GM18520 (cell line): Measurements from ENCODE around the gene SHC3.
"Not testable (repeated sequence)": the region's sequence is repeated elsewhere in the genome, so short reads cannot be mapped to it uniquely, and the experiment has no call there.

Experiments
- ATAC-seq: cut with Tn5 transposase; IDR thresholded peaks from one replicate; pipeline ENCODE4 v1.9.1; 2021; ENCODE audit not compliant: unreplicated experiment

The SHC3 gene, protein sequence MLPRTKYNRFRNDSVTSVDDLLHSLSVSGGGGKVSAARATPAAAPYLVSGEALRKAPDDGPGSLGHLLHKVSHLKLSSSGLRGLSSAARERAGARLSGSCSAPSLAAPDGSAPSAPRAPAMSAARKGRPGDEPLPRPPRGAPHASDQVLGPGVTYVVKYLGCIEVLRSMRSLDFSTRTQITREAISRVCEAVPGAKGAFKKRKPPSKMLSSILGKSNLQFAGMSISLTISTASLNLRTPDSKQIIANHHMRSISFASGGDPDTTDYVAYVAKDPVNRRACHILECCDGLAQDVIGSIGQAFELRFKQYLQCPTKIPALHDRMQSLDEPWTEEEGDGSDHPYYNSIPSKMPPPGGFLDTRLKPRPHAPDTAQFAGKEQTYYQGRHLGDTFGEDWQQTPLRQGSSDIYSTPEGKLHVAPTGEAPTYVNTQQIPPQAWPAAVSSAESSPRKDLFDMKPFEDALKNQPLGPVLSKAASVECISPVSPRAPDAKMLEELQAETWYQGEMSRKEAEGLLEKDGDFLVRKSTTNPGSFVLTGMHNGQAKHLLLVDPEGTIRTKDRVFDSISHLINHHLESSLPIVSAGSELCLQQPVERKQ

DNA sequence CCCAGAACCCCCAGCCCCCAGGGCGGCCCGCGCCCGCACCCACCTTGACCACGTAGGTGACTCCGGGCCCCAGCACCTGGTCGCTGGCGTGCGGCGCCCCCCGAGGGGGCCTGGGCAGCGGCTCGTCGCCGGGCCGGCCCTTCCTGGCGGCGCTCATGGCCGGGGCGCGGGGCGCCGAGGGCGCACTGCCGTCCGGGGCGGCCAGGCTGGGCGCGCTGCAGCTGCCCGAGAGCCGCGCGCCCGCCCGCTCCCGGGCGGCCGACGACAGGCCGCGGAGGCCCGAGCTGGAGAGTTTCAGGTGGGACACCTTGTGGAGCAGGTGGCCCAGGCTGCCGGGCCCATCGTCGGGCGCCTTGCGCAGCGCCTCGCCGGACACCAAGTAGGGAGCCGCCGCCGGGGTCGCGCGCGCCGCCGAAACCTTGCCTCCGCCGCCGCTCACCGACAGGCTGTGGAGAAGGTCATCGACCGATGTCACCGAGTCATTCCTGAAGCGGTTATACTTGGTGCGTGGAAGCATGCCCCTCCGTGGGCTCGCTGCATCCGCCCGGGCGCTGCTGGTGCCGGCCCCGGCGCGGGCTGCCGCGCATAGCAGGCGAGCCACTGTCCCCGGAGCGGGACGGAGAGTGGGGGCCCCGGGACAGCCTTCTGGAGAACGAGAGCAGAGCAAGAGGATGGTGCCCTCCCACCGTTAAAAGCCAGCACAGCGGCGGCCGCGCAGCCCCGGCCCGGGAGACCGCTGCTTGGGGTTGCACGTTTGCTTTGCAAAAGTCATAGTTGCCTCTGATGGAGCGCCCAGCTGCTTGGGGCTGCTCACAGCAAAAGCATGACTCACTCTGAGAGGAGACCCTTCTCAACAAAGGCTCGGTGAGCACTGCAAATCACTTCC lies at the start of gene SHC3:
Gene SHC3 (minus strand): TSS at position 875 of the 886 bp plus-strand sequence. CDS start 358 bp downstream, at position 517.
- no peak for ATAC-seq

DNA sequence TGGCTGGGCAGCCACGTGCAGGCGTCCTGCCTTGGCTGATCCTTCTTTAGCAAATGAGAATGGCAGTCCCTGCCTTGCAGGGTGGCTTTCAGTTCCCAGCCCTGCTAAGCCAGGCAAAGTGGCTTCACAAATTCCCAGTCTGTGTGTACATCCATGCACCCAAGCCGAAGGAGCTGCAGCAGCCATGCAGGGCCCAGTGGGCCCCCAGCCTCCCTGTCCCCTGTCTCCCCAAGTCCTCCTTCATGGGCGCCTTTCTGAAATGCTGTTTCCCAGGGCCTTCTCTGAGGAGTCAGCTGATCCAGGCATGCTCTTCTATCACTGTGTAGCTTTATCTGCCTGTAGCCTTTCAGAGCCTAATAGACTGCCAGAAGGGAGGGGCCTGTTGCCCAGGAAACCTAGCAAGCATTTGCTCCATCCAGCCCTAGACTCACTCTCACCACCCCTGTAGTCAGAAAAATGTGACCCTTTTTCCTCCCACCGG lies 47.4 kb upstream of the SHC3 start:
- ATAC-seq, result no peak

DNA sequence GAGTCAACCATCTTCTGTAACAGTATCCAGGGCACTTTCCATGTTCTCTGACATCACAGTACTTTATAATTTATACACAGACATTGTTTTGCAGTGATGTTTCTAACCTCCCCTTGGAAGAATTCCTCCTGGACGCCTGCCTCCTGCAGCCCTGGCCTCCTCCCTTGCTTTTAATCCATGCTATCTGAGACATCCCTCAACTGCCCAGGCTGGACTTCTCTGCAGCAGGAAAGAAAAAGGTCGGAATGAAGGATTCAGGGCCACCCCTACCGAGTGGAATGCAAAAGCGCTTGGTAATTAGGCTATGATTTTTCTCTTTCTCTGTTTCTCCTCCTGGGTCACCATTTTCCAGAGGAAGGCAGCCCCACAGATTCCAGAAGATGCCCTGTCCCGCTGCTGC lies 47.0 kb upstream of the SHC3 start:
- no peak for ATAC-seq

DNA sequence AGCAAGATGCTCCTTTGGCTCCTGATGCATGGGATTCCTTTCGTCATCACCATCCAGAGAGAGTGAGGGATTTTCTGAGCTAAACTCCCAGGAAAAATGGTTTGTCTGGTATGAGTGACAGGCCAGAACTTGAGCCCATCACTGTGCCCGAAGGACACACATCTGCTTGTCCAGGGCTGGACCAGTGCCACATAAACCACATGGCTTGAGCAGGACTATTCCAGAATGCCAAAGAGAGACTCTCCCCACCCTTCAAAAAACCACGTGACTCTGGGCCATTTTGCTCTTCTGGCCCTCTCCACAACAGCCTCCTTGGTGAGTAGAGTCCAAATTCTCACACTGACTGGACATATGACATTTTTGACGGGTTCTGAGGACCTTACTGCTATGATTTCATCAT lies 46.4 kb upstream of the SHC3 start:
- ATAC-seq, result no peak

DNA sequence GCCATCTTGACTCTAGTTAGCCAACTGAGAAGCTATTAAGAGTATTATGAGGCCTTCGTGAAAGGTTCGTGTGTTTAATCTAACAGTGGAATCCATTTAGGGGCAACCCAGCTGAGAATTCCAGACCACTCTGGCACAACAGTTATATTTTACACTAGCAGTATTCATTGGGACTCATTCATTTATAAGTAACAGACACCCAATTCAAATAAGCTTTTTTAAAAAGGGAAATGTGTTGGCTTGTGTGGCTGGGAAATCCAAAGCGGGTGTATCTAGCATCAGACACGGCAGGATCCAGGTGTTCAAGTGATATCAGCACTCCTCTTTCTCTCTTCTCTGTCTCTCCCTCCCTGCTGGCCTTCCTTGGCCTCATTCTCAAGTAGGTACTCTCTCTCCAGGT lies 46.0 kb upstream of the SHC3 start:
- no peak for ATAC-seq

DNA sequence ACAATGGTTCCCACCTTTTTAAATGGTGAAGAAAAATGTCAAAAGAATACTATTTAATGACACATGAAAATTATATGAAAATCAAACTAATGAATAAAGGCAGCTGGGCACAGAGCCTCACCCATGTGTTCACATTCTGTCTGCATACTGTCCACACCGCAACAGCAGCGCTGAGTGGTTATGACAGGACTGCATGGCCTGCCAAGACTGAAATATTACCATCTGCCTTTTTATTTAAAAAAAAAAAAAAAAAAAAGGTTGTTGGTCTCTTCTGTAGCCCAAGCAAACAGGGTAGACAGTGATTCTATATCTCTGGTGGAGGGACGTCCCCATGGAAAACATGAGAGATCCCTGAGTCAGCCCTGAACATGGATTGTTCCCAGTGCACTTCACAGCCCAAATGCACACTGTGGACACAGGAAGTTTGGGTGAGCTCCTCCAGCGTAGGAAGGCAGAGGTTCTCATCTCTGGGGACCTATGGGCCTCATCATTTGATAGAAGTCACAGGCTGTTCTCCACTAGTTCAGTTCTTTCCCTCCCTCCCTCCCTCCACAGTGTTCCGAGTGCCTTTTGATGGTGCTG lies 44.9 kb upstream of the SHC3 start:
- no peak for ATAC-seq

DNA sequence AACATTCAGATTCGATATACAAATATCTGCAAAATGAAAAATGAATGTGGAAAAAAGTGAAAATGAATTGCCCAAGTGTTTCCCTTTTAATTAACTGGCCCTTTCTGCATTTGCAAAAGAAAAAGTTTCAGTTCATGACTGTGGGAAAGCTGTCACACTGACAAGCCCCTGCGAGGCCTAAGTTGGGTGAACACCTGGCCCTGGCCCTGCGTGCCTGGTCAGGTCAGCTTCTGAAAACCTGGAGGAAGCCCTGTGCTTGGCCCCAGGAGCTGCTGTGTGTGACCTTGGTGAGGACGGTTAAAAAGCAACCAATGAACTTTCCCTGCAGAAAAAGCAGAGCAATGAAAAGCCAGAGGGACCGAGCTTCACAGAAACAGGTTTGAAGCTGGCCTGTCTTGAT lies 41.0 kb upstream of the SHC3 start:
- no peak for ATAC-seq

DNA sequence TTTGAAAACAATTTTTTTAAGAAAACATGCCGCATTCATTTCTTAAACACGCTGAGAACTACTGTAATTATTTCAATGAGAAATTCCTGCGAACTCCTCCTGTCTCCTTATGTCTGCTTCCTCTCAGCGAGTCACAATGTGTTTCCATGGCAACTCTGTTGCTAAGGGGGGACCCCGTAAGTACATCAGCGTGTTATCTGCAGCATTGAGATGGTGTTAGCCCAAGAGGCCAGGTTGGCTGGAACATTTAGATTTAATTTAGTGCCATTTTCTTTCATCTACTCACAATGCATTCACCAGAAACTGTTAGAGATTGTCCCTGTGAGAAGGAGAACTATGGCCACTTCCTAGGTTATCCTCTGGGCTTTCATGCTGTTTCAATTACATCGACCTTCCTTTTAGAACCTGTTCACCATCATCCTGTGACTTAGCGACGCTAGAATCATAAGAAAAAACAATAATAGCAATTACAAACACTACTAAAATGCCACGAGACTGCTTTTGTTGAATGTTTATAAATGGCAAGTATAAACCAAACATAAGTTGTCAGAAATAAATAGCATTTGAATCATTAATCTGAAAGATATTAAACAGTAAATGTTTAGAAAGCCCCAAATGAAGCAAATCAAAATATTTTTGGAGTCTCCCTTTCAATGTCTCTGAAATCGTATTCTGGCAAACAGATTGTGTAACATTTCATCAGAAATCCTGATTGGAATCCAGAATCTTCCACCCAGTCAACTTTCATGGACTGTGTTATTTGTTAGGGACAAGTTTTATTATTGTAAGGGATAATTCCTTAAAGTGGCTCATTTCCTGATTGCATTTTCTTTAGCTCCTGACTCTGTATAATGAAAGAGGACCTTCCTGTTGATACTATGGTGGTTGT lies 39.7 kb upstream of the SHC3 start:
- ATAC-seq, result no peak

DNA sequence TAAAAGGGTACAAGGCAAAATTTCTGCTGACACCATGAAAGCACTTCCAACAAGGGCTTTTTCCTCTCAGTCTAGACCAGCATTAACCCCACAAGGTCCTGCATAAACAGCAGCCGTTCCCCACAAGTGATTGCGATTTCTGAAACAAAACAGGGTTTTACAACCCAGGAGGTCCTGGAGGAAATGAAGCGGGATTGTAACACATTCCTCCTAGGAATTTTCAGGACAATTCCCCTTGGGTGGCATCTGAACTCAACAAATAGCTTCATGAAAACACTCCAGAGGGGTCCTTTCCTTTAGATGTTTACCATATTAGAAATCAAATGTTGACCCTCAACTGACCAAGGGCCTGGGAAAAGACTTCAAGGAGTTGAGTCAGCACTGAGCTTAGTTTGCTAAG lies 36.7 kb upstream of the SHC3 start:
- ATAC-seq, result no peak

DNA sequence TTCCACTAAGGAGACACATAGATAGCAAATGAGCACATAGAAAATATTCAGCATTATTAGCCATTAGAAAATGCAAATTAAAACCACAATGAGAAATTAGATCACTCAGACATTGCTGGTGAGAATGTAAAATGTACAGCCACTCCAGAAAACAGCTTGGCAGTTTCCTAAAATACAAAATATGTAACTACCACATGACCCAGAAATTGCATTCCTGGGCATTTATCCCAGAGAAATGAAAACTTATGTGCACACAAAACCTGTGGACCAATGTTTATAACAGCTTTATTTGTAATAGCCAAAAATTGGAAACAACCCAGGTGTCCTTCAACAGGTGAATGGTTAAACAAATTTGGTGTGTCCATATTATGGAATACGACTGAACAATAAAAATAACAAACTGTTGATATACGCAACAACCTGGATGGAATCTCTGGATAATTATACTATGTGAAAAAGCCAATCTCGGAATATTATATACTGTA lies 34.8 kb upstream of the SHC3 start:
- ATAC-seq, result no peak

DNA sequence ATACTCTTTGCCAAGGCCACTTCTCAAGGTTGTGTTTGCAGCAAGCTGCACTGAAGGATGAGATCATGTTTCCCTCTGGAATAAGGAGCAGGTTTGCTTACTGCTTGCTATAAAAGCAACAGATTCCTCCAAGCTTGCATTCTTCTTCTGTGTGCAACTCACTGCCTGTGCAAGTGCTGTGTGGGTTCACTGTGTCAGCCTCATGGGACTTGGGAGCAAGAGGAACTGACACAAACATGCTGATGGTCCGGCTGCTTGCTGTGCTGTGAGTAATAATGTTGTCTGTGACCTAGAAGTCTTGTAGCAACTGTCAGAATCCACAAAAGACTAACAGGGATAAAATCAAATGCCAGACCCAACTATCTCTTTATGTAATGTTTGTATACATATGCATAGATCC lies 33.6 kb upstream of the SHC3 start:
- ATAC-seq, result no peak

DNA sequence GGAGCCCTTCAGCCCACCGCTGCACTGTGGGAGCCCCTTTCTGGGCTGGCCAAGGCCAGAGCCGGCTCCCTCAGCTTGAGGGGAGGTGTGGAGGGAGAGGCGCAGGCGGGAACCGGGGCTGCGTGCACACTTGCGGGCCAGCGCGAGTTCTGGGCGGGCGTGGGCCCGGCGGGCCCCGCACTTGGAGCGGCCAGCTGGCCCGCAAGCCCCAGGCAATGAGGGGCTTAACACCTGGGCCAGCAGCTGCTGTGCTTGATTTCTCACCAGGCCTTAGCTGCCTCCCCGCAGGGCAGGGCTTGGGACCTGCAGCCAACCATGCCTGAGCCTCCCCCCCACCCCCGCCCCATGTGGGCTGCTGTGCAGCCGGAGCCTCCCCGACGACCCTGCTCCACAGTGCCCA lies 30.7 kb upstream of the SHC3 start:
- ATAC-seq, result not testable (repeated sequence)

DNA sequence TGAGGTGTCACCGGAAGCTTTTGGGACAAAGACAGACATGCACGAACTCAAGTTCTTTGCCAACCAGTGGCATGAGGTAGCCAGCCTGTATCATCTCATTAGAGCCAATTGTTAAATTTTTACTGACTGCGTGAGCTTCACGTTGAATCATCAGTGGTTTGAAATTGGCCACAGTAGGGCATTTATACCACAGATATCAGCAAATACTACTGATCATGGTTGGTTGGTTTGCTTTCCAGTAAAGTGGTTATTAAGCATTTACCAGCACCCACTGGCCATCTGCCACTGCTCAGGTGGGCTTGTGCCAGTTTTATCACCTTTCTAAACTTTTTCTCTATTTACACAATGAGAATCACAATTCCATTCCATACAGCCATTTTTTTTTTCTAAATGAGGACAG lies 28.4 kb upstream of the SHC3 start:
- no peak for ATAC-seq

DNA sequence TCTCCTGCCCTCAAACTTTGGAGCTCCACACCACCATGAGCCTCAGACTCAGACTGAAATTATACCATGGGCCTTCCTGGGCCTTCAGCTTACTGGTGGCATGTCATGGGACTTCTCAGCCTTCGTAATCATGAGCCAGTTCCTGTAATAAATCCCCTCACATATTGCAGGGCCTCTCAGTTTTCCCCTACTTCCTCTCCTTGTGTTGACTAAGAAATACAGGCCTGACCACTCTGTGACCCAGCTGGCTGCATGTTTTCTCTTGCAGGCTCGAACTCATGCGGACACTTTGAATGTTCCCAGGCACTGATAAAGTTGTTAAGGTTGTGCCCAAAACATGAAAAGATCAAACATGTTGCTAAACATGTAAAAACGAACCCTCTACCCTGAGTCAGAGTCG lies 26.2 kb upstream of the SHC3 start:
- ATAC-seq, result no peak

DNA sequence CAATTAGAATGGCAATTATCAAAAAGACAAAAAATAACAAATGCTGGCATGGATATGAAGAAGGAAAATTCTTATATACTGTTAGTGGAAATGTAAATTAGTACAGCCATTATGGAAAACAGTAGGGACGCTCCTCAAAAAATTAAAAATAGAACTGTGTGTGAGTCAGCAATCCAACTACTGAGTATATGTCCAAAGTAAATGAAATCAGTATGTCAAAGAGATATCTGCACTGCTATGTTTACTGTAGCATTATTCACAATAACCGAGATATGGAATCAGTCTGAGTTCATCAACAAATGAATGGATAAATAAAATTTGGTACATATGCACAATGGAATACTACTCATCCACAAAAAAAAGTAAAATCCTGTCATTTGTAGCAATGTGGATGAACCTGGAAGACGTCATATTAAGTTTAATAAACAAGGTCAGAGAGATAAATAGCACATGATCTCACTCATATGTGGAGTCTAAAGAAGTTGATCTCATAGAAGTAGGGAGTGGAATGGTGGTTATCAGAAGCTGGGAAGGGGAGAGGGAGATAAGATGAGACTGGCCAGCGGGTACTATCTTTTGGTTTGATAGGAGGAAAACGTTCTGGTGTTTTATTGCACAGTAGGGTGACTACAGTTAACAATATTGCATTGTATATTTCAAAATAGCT lies 16.6 kb upstream of the SHC3 start:
- ATAC-seq, result no peak

DNA sequence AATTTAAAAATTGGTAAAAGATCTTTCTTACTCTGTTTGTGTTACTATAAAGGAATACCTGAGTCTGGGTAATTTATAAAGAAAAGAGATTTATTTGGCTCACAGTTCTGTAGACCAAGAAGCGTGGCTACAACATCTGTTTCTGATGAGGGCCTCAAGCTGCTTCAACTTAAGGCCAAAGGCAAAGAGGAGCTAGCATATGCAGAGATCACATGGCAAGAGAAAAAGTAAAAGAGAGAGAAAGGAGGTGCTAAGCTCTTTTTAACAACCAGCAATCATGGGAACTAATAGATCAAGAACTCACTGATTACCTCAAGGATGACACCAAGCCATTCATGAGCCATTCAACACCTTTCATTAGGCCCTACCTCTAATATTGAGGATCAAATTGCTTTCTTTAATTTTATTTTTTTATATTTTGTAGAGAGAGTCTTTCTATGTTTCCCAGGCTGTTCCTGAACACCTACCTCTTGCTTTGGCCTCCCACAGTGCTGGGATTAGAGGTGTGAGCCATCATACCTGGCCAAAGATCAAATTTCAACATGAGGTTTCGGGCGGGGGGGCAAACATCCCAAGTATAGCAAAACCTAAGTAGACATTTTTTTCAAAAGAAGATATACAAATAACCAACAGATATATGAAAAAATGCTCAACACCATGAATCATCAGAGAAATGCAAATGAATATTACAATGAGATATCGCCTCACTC lies 16.0 kb upstream of the SHC3 start:
- no peak for ATAC-seq

DNA sequence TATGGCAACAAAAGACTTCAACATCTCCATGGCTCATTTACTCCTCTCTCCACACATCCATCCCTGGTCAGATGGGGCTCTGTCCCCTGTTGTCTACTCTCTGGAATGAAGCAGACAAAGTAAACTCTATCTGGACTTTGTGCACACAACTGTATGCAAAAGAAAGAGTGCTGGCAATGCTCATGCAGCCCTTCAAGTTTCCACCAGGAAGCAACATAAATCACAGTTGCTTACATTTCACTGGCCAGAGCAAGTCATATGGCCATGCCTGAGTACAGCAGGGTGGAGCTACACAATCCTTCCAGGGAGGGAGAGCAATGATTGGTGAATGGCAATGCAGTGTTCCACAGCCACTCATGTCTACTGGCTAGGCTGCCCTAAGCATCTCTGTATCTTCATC lies 12.4 kb upstream of the SHC3 start:
- ATAC-seq, result no peak

DNA sequence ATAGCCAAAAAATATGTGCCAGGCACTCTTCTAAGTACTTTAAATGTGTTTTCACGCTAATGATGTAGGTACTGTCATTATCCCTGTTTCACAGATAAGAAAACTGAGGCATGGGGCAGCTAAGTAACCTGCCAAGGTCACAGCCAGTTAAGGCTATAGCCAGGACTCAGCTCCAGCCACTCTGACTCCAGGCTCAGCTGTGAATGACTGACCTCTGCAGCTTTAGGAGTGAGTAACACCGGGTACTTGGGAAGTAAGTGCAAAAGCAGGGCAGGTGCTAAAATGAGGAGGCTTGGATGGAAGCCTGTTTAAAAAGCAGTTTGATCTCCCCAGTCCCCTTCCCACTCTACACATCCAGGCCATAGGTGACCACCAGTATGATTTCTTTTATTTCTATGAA lies 10.6 kb upstream of the SHC3 start:
- no peak for ATAC-seq

DNA sequence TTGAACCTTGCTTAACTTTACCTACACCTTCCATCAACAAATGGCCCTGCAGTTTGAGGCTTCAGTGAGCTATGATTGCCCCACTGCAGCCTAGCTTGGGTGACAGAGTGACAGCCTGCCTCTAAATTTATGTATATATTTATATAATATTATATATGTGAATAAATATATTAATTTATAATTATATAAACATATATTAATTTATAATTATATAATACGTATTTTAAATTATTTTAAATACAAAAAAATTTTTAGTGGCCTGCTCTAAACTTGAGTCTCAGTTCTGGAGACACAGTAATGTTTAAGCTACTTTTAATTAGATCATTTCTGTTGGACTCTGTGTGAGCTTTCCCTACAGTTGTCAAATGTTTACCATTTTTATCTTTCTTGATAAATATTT lies 9.3 kb upstream of the SHC3 start:
- no peak for ATAC-seq
